22Rv1 (cell line): Measurements from ENCODE around the gene SALL4.

Source experiments
- ZFX ChIP-seq: fragments of 450-650 bp; IDR thresholded peaks from 2 replicates; pipeline ENCODE4 v1.6.1; 2017; ENCODE audit warnings: antibody characterized with exemption, borderline replicate concordance
- TF ChIP-seq, protein P1 (sequence below): fragments of 450-650 bp; IDR thresholded peaks from 2 replicates; pipeline ENCODE4 v1.5.1; 2017; ENCODE audit warnings: mild to moderate bottlenecking

DNA sequence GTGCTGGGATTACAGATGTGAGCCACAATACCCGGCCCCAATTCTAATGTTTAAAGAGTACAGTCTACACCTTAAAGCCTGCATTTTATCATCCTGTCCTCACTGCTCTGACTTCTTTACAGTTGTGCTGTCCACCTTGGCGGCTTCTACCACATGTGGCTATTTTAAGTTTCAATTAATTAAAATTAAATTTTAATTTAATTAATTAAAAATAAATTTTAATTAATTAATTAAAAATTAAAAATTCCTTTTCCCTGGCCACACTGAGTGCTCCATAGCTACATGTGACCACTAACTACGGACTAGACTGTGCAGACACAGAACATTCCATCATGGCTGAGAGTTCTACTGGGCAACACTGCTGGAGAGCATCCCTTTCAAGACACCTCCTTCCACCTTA is 61.5 kb downstream of the SALL4 start:
- TF ChIP-seq, protein P1, sequence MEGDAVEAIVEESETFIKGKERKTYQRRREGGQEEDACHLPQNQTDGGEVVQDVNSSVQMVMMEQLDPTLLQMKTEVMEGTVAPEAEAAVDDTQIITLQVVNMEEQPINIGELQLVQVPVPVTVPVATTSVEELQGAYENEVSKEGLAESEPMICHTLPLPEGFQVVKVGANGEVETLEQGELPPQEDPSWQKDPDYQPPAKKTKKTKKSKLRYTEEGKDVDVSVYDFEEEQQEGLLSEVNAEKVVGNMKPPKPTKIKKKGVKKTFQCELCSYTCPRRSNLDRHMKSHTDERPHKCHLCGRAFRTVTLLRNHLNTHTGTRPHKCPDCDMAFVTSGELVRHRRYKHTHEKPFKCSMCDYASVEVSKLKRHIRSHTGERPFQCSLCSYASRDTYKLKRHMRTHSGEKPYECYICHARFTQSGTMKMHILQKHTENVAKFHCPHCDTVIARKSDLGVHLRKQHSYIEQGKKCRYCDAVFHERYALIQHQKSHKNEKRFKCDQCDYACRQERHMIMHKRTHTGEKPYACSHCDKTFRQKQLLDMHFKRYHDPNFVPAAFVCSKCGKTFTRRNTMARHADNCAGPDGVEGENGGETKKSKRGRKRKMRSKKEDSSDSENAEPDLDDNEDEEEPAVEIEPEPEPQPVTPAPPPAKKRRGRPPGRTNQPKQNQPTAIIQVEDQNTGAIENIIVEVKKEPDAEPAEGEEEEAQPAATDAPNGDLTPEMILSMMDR, result no peak
- TF ChIP-seq ZFX, result no peak
